ENCODE results near the gene CBX2. TPM values are rescaled to one million over a fixed set of nuclear protein-coding genes. Genes with fewer than 3 reads are reported as not detected.

CBX2 gene
- 0.28 and 1.3 TPM in 2 replicates for total RNA-seq

GRCh38 chr17:79777894-79778503, at the start of gene CBX2:
Gene CBX2 (plus strand): TSS chr17:79778148. CDS start chr17:79778236, 88 bp downstream.

GRCh38 chr17:79730769-79731483, 47.0 kb upstream of the CBX2 start, which contains the start of gene ENPP7:
Gene ENPP7 (plus strand): TSS chr17:79730943. CDS start chr17:79731140, 197 bp downstream.

GRCh38 chr17:79796763-79797491, 19.0 kb downstream of the CBX2 start, which contains the start of gene CBX8:
Gene CBX8 (minus strand): TSS chr17:79797077. CDS start chr17:79796998, 79 bp downstream.

Other genes with a start within 250 kb of the CBX2 start
- gene RBFOX3, start 167.1 kb upstream of the CBX2 start, total RNA-seq, result under 0.01 TPM in 1 of 2 replicates, not detected in the other
- not detected in 2 replicates for gene ENPP7, start 47.2 kb upstream of the CBX2 start, total RNA-seq
- 3.1 and 3.5 TPM in 2 replicates for gene CBX8, start 18.9 kb downstream of the CBX2 start, total RNA-seq
- gene CBX4, start 61.3 kb downstream of the CBX2 start, total RNA-seq, result 7.6 and 8.6 TPM in 2 replicates

Data from regular cardiac myocyte (primary cell).